Retinal pigment epithelial cell (primary cell): Measurements from ENCODE around the gene UBE2L6.

Experiments used
- DNase-seq: peaks from one replicate; pipeline ENCODE4 v3.0.0-alpha.2; 2010; ENCODE audit warnings: low read depth
- H3K4me3 ChIP-seq: 2 replicates; pipeline ENCODE4 v1.5.1; 2011; ENCODE audit warnings: mild to moderate bottlenecking, low read length, control low read depth, moderate library complexity
- CTCF ChIP-seq: conservative IDR thresholded peaks from 2 replicates; pipeline ENCODE4 v1.5.1; 2011; ENCODE audit warnings: low read depth, low read length, control low read depth, inconsistent platforms

UBE2L6 gene

GRCh38 chr11:57552479-57552878 lies 15.0 kb downstream of the UBE2L6 start:
- TF ChIP-seq CTCF = no peak
- DNase-seq = no peak
- H3K4me3 ChIP-seq = no peak overlapping the region

DNA sequence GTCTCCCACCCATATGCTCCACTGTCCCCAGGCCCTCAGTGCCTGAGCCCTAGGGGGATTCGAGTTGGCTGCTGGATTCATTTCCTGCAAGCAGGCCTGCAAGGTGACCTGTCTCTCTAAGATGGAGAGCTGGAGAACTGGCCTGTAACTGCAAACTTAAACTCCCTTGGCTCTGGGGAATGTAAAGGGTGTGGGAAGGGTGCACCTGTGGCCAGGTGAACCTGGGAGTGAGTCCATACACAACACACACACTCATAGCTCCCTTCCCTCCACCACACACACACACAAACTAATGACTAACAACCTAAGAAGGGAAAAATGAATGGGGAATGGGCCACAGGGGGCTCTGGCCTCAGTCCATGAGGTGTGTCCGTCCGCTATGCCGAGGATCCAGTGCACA lies 15.5 kb downstream of the UBE2L6 start:
- no peak for TF ChIP-seq CTCF
- no peak for DNase-seq

GRCh38 chr11:57549983-57550382 lies 17.5 kb downstream of the UBE2L6 start:
- no peak for TF ChIP-seq CTCF
- H3K4me3 ChIP-seq = no peak overlapping the region
- DNase-seq = no peak

More for the DNA sequence above, 15.5 kb downstream of the UBE2L6 start:
- H3K4me3 ChIP-seq = no peak overlapping the region

- H3K4me3 ChIP-seq = no peak overlapping the region
- TF ChIP-seq CTCF = no peak
- DNase-seq = no peak
Measured at GRCh38 chr11:57547854-57548377, 19.6 kb downstream of the UBE2L6 start.

- TF ChIP-seq CTCF = peak; percentile 7
- DNase-seq = no peak
- H3K4me3 ChIP-seq = no peak overlapping the region
Measured at GRCh38 chr11:57546869-57547475, 20.5 kb downstream of the UBE2L6 start.

GRCh38 chr11:57546451-57546850 lies 21.0 kb downstream of the UBE2L6 start:
- no peak for TF ChIP-seq CTCF
- H3K4me3 ChIP-seq = no peak overlapping the region
- DNase-seq = no peak

DNA sequence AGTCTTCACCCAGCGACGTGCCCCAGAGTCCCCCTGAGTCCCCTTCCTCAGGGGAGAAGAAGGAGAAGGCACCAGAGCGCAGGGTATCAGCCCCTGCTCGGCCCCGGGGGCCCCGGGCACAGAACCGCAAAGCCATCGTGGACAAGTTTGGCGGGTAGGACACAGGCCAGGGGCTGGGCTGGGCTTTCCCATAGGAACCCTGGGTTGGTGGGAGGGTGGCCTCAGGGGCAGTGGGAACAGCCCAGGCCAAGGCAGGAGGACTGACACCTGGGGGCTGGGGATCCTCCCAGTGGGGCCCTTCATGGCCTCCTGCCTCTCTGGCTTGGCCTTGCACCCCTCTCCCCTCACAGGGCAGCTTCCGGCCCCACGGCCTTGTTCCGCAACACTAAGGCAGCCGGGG lies 21.6 kb downstream of the UBE2L6 start:
- H3K4me3 ChIP-seq = no peak overlapping the region
- no peak for DNase-seq
- TF ChIP-seq CTCF = no peak
